HEK293 (cell line): Measurements from ENCODE around the gene RIC3.

Source experiments
- CTCF ChIA-PET: fragments of 350-600 bp; formaldehyde crosslinking; extraction: SDS; loops from one replicate; lab custom pipeline; 2021; ENCODE audit warnings: antibody characterized with exemption; lab: Yijun Ruan, JAX
- POLR2A ChIA-PET: fragments of 300-600 bp; formaldehyde crosslinking; extraction: SDS; loops from one replicate; lab custom pipeline; 2020; ENCODE audit warnings: antibody characterized with exemption, inconsistent platforms; lab: Yijun Ruan, JAX
- H3K27ac ChIP-seq: fragments of 200-500 bp; sonication (Bioruptor generic); 2 replicates; pipeline ENCODE4 v1.5.1; 2014; ENCODE audit warnings: low read depth, low read length, control low read depth, inconsistent platforms; ENCODE audit errors: extremely low read depth
- H3K36me3 ChIP-seq, 2 experiments: fragments of 200-500 bp in 1 of 2; sonication (Bioruptor generic) in 1 of 2; 1 replicate in 1 of 2; 2 replicates in 1 of 2; pipeline ENCODE4 v1.5.1; 2014 to 2017; ENCODE audit warnings: inconsistent platforms in 2 of 2, low read length in 2 of 2; ENCODE audit not compliant: control insufficient read depth in 2 of 2, insufficient read depth in 1 of 2
- H3K4me1 ChIP-seq: fragments of 200-500 bp; sonication (Bioruptor generic); 2 replicates; pipeline ENCODE4 v1.5.1; 2014; ENCODE audit warnings: mild to moderate bottlenecking, low read length, inconsistent platforms; ENCODE audit not compliant: control insufficient read depth, insufficient read depth
- H3K4me3 ChIP-seq: 2 replicates; pipeline ENCODE4 v1.5.1; 2011; ENCODE audit warnings: low read depth, mild to moderate bottlenecking, control low read depth, low read length, moderate library complexity
- H3K9me3 ChIP-seq: fragments of 200-500 bp; sonication (Bioruptor generic); 2 replicates; pipeline ENCODE4 v1.5.1; 2014; ENCODE audit warnings: low read depth, low read length, inconsistent platforms; ENCODE audit not compliant: control insufficient read depth, insufficient read depth
- BCL11A ChIP-seq: fragments of 450-650 bp; formaldehyde crosslinking; IDR thresholded peaks from 2 replicates; pipeline ENCODE4 v1.5.1; 2016; ENCODE audit warnings: low read depth, missing biosample characterization, missing genetic modification characterization
- PATZ1 ChIP-seq: fragments of 450-650 bp; formaldehyde crosslinking; IDR thresholded peaks from 2 replicates; pipeline ENCODE4 v1.5.1; 2016; ENCODE audit warnings: missing biosample characterization, missing genetic modification characterization
- ZBTB26 ChIP-seq: fragments of 450-650 bp; formaldehyde crosslinking; optimal IDR thresholded peaks from 2 replicates; pipeline ENCODE3; 2016; ENCODE audit warnings: missing biosample characterization, mild to moderate bottlenecking, missing genetic modification characterization
- ZEB2 ChIP-seq: fragments of 450-650 bp; formaldehyde crosslinking; IDR thresholded peaks from 2 replicates; pipeline ENCODE4 v1.5.1; 2016; ENCODE audit warnings: missing biosample characterization, missing genetic modification characterization
- ZNF202 ChIP-seq: fragments of 450-650 bp; formaldehyde crosslinking; IDR thresholded peaks from 2 replicates; pipeline ENCODE4 v1.5.1; 2016; ENCODE audit warnings: missing biosample characterization, missing genetic modification characterization, borderline replicate concordance
- ZXDB ChIP-seq: fragments of 450-650 bp; formaldehyde crosslinking; IDR thresholded peaks from 2 replicates; pipeline ENCODE4 v1.5.1; 2016; ENCODE audit warnings: missing biosample characterization, missing genetic modification characterization
- TF ChIP-seq, protein P1 (sequence below): fragments of 450-650 bp; formaldehyde crosslinking; IDR thresholded peaks from 2 replicates; pipeline ENCODE4 v1.5.1; 2016; ENCODE audit warnings: missing biosample characterization, missing genetic modification characterization
- TF ChIP-seq, protein P2 (sequence below): fragments of 450-650 bp; formaldehyde crosslinking; IDR thresholded peaks from 2 replicates; pipeline ENCODE4 v1.5.1; 2016; ENCODE audit warnings: missing biosample characterization, missing genetic modification characterization, borderline replicate concordance
- TF ChIP-seq, protein P3 (sequence below): fragments of 450-650 bp; formaldehyde crosslinking; IDR thresholded peaks from 2 replicates; pipeline ENCODE4 v1.5.1; 2016; ENCODE audit warnings: missing biosample characterization, missing genetic modification characterization
- TF ChIP-seq, protein P4 (sequence below): fragments of 450-650 bp; formaldehyde crosslinking; conservative IDR thresholded peaks from 2 replicates; pipeline ENCODE4 v1.5.1; 2016; ENCODE audit warnings: low read depth, missing biosample characterization, missing genetic modification characterization
- TF ChIP-seq, protein P5 (sequence below): fragments of 450-650 bp; formaldehyde crosslinking; IDR thresholded peaks from 2 replicates; pipeline ENCODE4 v1.5.1; 2016; ENCODE audit warnings: missing biosample characterization, missing genetic modification characterization

The RIC3 gene

DNA sequence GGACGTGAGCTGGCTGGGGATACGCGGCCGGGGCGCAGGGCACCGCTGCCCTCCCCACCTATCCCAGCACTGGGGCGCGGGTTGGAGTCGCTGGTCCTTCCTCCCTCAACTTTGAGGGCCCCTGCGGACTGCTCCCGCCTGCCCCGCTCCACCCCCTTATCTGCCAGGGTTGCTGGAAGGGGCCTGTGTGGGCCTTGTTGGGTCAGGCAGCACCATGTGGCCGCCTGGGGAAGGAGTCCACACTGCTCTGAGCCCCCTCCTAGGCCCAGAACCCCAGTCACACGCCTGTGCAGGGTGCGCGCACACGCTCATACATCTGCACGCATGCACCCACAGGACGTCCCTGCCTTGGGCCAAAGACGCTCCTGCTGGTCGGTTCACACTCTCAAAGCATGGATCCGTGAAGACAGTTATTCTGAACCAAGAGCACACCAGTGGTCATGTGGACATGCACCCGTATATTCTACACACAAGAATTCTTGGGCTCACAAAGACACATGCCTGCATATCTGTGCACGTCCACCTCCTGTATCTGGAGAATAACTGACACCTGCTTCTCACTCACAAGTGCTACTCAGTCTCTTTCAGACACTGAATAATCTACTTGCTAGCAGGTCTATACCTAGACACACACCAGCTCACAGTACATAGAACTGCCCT is 87.1 kb downstream of the RIC3 start:
- Histone ChIP-seq H3K36me3 (peaks cover 0 to 4% of the 10 kb centered on the region in 2 experiments; a peak in 1 of 3 replicates), H3K27ac (peak overlapping the region; percentile 42; the same call in 1 of the 2 replicates), H3K9me3 (no peaks in the 10 kb centered on the region), H3K4me1 (peaks cover 9% of the 10 kb centered on the region; the same call in 1 of the 2 replicates), H3K4me3 (peak overlapping the region; percentile 59)
- ChIA-PET POLR2A (interaction anchor here (0.8 to 1.3 kb wide), 4 partner anchors 10 to 48 kb away, joined by 3 to 4 read pairs (median 3); no protein-coding TSS in a partner anchor), CTCF (interaction anchor here (0.7 to 2.8 kb wide), 10 partner anchors 9 to 96 kb away, joined by 3 to 17 read pairs (median 5); no protein-coding TSS in a partner anchor)
- TF ChIP-seq ZBTB26 (peak; percentile 73), BCL11A (tag by site-specific recombination) (no peak), ZEB2 (tag by site-specific recombination) (0 out of 2 replicates have a peak, but pooled peaks have one; percentile 23), ZNF202 (tag by site-specific recombination) (no peak), ZXDB (tag by site-specific recombination) (peak; percentile 53; the same call in 1 of the 2 replicates), PATZ1 (peak; percentile 72)
- TF ChIP-seq, protein P1, sequence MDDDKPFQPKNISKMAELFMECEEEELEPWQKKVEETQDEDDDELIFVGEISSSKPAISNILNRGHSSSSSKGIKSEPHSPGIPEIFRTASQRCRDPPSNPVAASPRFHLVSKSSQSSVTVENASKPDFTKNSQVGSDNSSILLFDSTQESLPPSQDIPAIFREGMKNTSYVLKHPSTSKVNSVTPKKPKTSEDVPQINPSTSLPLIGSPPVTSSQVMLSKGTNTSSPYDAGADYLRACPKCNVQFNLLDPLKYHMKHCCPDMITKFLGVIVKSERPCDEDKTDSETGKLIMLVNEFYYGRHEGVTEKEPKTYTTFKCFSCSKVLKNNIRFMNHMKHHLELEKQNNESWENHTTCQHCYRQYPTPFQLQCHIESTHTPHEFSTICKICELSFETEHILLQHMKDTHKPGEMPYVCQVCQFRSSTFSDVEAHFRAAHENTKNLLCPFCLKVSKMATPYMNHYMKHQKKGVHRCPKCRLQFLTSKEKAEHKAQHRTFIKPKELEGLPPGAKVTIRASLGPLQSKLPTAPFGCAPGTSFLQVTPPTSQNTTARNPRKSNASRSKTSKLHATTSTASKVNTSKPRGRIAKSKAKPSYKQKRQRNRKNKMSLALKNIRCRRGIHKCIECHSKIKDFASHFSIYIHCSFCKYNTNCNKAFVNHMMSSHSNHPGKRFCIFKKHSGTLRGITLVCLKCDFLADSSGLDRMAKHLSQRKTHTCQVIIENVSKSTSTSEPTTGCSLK = no peak
- TF ChIP-seq, protein P2, sequence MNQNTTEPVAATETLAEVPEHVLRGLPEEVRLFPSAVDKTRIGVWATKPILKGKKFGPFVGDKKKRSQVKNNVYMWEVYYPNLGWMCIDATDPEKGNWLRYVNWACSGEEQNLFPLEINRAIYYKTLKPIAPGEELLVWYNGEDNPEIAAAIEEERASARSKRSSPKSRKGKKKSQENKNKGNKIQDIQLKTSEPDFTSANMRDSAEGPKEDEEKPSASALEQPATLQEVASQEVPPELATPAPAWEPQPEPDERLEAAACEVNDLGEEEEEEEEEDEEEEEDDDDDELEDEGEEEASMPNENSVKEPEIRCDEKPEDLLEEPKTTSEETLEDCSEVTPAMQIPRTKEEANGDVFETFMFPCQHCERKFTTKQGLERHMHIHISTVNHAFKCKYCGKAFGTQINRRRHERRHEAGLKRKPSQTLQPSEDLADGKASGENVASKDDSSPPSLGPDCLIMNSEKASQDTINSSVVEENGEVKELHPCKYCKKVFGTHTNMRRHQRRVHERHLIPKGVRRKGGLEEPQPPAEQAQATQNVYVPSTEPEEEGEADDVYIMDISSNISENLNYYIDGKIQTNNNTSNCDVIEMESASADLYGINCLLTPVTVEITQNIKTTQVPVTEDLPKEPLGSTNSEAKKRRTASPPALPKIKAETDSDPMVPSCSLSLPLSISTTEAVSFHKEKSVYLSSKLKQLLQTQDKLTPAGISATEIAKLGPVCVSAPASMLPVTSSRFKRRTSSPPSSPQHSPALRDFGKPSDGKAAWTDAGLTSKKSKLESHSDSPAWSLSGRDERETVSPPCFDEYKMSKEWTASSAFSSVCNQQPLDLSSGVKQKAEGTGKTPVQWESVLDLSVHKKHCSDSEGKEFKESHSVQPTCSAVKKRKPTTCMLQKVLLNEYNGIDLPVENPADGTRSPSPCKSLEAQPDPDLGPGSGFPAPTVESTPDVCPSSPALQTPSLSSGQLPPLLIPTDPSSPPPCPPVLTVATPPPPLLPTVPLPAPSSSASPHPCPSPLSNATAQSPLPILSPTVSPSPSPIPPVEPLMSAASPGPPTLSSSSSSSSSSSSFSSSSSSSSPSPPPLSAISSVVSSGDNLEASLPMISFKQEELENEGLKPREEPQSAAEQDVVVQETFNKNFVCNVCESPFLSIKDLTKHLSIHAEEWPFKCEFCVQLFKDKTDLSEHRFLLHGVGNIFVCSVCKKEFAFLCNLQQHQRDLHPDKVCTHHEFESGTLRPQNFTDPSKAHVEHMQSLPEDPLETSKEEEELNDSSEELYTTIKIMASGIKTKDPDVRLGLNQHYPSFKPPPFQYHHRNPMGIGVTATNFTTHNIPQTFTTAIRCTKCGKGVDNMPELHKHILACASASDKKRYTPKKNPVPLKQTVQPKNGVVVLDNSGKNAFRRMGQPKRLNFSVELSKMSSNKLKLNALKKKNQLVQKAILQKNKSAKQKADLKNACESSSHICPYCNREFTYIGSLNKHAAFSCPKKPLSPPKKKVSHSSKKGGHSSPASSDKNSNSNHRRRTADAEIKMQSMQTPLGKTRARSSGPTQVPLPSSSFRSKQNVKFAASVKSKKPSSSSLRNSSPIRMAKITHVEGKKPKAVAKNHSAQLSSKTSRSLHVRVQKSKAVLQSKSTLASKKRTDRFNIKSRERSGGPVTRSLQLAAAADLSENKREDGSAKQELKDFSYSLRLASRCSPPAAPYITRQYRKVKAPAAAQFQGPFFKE = no peak
- TF ChIP-seq, protein P3, sequence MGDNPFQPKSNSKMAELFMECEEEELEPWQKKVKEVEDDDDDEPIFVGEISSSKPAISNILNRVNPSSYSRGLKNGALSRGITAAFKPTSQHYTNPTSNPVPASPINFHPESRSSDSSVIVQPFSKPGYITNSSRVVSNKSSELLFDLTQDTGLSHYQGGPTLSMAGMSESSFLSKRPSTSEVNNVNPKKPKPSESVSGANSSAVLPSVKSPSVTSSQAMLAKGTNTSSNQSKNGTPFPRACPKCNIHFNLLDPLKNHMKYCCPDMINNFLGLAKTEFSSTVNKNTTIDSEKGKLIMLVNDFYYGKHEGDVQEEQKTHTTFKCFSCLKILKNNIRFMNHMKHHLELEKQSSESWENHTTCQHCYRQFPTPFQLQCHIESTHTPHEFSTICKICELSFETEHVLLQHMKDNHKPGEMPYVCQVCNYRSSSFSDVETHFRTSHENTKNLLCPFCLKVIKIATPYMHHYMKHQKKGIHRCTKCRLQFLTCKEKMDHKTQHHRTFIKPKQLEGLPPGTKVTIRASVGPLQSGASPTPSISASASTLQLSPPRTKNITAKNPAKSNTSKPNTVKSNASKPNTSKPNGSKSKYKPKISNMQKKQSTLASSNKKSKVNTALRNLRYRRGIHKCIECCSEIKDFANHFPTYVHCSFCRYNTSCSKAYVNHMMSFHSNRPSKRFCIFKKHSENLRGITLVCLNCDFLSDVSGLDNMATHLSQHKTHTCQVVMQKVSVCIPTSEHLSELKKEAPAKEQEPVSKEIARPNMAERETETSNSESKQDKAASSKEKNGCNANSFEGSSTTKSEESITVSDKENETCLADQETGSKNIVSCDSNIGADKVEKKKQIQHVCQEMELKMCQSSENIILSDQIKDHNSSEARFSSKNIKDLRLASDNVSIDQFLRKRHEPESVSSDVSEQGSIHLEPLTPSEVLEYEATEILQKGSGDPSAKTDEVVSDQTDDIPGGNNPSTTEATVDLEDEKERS (tag by site-specific recombination) = no peak
- TF ChIP-seq, protein P4, sequence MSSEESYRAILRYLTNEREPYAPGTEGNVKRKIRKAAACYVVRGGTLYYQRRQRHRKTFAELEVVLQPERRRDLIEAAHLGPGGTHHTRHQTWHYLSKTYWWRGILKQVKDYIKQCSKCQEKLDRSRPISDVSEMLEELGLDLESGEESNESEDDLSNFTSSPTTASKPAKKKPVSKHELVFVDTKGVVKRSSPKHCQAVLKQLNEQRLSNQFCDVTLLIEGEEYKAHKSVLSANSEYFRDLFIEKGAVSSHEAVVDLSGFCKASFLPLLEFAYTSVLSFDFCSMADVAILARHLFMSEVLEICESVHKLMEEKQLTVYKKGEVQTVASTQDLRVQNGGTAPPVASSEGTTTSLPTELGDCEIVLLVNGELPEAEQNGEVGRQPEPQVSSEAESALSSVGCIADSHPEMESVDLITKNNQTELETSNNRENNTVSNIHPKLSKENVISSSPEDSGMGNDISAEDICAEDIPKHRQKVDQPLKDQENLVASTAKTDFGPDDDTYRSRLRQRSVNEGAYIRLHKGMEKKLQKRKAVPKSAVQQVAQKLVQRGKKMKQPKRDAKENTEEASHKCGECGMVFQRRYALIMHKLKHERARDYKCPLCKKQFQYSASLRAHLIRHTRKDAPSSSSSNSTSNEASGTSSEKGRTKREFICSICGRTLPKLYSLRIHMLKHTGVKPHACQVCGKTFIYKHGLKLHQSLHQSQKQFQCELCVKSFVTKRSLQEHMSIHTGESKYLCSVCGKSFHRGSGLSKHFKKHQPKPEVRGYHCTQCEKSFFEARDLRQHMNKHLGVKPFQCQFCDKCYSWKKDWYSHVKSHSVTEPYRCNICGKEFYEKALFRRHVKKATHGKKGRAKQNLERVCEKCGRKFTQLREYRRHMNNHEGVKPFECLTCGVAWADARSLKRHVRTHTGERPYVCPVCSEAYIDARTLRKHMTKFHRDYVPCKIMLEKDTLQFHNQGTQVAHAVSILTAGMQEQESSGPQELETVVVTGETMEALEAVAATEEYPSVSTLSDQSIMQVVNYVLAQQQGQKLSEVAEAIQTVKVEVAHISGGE (tag by site-specific recombination) = no peak
- TF ChIP-seq, protein P5, sequence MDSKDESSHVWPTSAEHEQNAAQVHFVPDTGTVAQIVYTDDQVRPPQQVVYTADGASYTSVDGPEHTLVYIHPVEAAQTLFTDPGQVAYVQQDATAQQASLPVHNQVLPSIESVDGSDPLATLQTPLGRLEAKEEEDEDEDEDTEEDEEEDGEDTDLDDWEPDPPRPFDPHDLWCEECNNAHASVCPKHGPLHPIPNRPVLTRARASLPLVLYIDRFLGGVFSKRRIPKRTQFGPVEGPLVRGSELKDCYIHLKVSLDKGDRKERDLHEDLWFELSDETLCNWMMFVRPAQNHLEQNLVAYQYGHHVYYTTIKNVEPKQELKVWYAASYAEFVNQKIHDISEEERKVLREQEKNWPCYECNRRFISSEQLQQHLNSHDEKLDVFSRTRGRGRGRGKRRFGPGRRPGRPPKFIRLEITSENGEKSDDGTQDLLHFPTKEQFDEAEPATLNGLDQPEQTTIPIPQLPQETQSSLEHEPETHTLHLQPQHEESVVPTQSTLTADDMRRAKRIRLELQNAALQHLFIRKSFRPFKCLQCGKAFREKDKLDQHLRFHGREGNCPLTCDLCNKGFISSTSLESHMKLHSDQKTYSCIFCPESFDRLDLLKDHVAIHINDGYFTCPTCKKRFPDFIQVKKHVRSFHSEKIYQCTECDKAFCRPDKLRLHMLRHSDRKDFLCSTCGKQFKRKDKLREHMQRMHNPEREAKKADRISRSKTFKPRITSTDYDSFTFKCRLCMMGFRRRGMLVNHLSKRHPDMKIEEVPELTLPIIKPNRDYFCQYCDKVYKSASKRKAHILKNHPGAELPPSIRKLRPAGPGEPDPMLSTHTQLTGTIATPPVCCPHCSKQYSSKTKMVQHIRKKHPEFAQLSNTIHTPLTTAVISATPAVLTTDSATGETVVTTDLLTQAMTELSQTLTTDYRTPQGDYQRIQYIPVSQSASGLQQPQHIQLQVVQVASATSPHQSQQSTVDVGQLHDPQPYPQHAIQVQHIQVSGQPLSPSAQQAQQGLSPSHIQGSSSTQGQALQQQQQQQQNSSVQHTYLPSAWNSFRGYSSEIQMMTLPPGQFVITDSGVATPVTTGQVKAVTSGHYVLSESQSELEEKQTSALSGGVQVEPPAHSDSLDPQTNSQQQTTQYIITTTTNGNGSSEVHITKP (tag by site-specific recombination) = no peak
